Gastrocnemius medialis (tissue), 4 donors: ENCODE data around the gene AKTIP. TPM values are rescaled to one million over a fixed set of nuclear protein-coding genes. Genes with fewer than 3 reads are reported as not detected.

ENCODE experiments used
- ATAC-seq, 2 donors: fragments of 150-250 bp; one replicate each; pipeline ENCODE4 v1.9.1; 2016
- DNase-seq, 2 donors: peaks; one replicate each; pipeline ENCODE4 v3.0.0-alpha.2; 2019
- H3K27ac ChIP-seq, 4 donors: fragments of 200-600 bp; sonication (generic); 1 replicate in 1 of 4; 2 replicates in 3 of 4; pipeline ENCODE4 v1.5.1; 2016 to 2018; ENCODE audit warnings: mild to moderate bottlenecking in 2 of 4, moderate library complexity in 1 of 4
- H3K27me3 ChIP-seq, 3 donors: fragments of 200-600 bp; sonication (generic) in 2 of 3; 1 replicate in 1 of 3; 2 replicates in 2 of 3; pipeline versions ENCODE4 v1.5.1 to v1.6.0; 2016 to 2019; ENCODE audit warnings: mild to moderate bottlenecking in 1 of 3, moderate library complexity in 1 of 3
- H3K36me3 ChIP-seq, 2 donors: fragments of 200-600 bp; sonication (generic) in 1 of 2; one replicate each; pipeline ENCODE4 v1.5.1; 2017 to 2018
- H3K4me1 ChIP-seq, 2 donors: fragments of 200-600 bp; sonication (generic) in 1 of 2; one replicate each; pipeline ENCODE4 v1.5.1; 2016 to 2017; ENCODE audit warnings: mild to moderate bottlenecking in 2 of 2
- H3K4me3 ChIP-seq, 4 donors: fragments of 200-600 bp; sonication (generic) in 3 of 4; 1 replicate in 1 of 4; 2 replicates in 3 of 4; pipeline ENCODE4 v1.5.1; 2016 to 2019; ENCODE audit warnings: mild to moderate bottlenecking in 2 of 4
- H3K9me3 ChIP-seq, 3 donors: fragments of 200-600 bp; sonication (generic) in 2 of 3; 1 replicate in 1 of 3; 2 replicates in 2 of 3; pipeline ENCODE4 v1.5.1; 2016 to 2019
- POLR2A ChIP-seq, 2 donors: fragments of 450-650 bp; IDR thresholded peaks; one replicate each; pipeline ENCODE4 v1.6.1; 2017; ENCODE audit warnings: antibody characterized with exemption in 2 of 2, mild to moderate bottlenecking in 2 of 2, moderate library complexity in 2 of 2
- in situ Hi-C, 4 donors: fragments of 200-750 bp; cut with MboI; loops; one replicate each; pipeline versions ENCODE4 v1.15.0 to v1.8.0; 2017; ENCODE audit warnings: low sequenced_read_pairs in 4 of 4
- intact Hi-C: fragments of 100-400 bp; cut with DNase I; formaldehyde crosslinking; loops from one replicate; pipeline ENCODE4 v1.15.1; 2023; ENCODE audit warnings: low total_unique reads
- total RNA-seq, 4 donors: library from RNA; depleted of rRNA; stranded (reverse); fragments of >200 nt; gene quantifications; one replicate each; pipeline versions ENCODE4 v1.1.0 to v1.2.3, GENCODE V29; 2016
- TF ChIP-seq, protein P1 (sequence below), 5 experiments: fragments of 450-650 bp in 3 of 5; fragments of 200-600 bp in 2 of 5; sonication (generic) in 2 of 5; IDR thresholded peaks in 4 of 5; conservative IDR thresholded peaks in 1 of 5; 1 replicate in 4 of 5; 2 replicates in 1 of 5; pipeline ENCODE4 v1.5.1; 2016 to 2019; ENCODE audit warnings: antibody characterized with exemption in 5 of 5, mild to moderate bottlenecking in 3 of 5, moderate library complexity in 3 of 5

AKTIP gene
- total RNA-seq: 100 to 1,000 TPM in 1 of 4 donors, 10 to 100 TPM in 3; 86.2 to 102 (median 94.1) TPM

GRCh38 chr16:53502331-53503269, at the start of gene AKTIP:
AKTIP (minus strand) TSS chr16:53503209; CDS start chr16:53500259, 2,950 bp downstream.
- intact Hi-C loops: loop anchor here (1.0 to 10.0 kb wide), 6 partner anchors 68 to 1425 kb away; partner anchors contain the start of genes CHD9, CHD9NB, FTO and RBL2
- DNase-seq: peak; percentile 66 to 79
- peaks cover 32 to 34% of the 10 kb centered on the region in 2 donors for H3K4me1 ChIP-seq

GRCh38 chr16:53549970-53550690, 47.1 kb upstream of the AKTIP start:
- no peak for TF ChIP-seq POLR2A (IDR thresholded peaks at IDR 0.05)
- TF ChIP-seq, protein P1, sequence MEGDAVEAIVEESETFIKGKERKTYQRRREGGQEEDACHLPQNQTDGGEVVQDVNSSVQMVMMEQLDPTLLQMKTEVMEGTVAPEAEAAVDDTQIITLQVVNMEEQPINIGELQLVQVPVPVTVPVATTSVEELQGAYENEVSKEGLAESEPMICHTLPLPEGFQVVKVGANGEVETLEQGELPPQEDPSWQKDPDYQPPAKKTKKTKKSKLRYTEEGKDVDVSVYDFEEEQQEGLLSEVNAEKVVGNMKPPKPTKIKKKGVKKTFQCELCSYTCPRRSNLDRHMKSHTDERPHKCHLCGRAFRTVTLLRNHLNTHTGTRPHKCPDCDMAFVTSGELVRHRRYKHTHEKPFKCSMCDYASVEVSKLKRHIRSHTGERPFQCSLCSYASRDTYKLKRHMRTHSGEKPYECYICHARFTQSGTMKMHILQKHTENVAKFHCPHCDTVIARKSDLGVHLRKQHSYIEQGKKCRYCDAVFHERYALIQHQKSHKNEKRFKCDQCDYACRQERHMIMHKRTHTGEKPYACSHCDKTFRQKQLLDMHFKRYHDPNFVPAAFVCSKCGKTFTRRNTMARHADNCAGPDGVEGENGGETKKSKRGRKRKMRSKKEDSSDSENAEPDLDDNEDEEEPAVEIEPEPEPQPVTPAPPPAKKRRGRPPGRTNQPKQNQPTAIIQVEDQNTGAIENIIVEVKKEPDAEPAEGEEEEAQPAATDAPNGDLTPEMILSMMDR (IDR thresholded peaks at IDR 0.05 in 4 of 5, conservative IDR thresholded peaks at IDR 0.05 in 1 of 5): peak in 4 of 5 experiments; percentile 17 to 61 (median 43)
- in situ Hi-C loops: no loop called here
- Histone ChIP-seq H3K36me3 (no peaks in the 10 kb centered on the region), H3K4me1 (no peaks in the 10 kb centered on the region), H3K9me3 (no peaks in the 10 kb centered on the region), H3K4me3 (no peak overlapping the region), H3K27ac (no peak overlapping the region), H3K27me3 (peaks cover 0 to 3% (median 0%) of the 10 kb centered on the region in 3 donors)
- DNase-seq: peak in 1 of 2 donors; percentile 5
- intact Hi-C loops: no loop called here
- peak in 1 of 2 donors; percentile 68 for ATAC-seq

More at GRCh38 chr16:53502331-53503269, at the start of gene AKTIP:
- H3K36me3 ChIP-seq: peaks cover 0 to 4% of the 10 kb centered on the region in 2 donors
- in situ Hi-C loops: loop anchor here in 1 of 4 donors (10.0 kb wide), 1 partner anchor 68 kb away; the partner anchor contains the start of gene RBL2
- H3K9me3 ChIP-seq: no peaks in the 10 kb centered on the region
- ATAC-seq: peak; percentile 47 to 54
- H3K4me3 ChIP-seq: peak within 1 kb of the TSS; percentile 77 to 91 (median 82)
- peak in 1 of 2 donors; percentile 60 for TF ChIP-seq POLR2A (IDR thresholded peaks at IDR 0.05)
- TF ChIP-seq, protein P1 (IDR thresholded peaks at IDR 0.05 in 4 of 5, conservative IDR thresholded peaks at IDR 0.05 in 1 of 5): no peak
- no peaks in the 10 kb centered on the region for H3K27me3 ChIP-seq
- H3K27ac ChIP-seq: peak within 1 kb of the TSS; percentile 95 to 98 (median 96)

DNA sequence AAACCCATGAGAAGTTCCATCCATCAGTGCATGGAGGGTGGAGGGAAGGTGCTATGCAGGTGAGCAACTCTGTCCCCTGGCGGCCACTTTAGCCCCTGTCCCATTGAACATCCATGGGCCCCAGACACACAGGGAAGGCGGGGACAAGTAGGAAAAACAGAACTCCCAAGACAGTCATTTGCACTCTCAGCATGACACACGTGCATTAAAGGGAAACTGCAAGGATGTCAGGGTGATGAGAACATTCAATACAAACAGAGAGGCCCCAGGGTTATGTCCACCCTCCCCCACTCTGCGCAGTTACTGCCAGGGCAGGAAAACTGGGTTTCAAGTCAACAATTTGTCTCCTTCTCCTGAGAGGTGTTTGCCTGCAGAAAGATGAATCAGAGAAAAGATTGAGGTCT, 44.0 kb upstream of the AKTIP start:
- Histone ChIP-seq H3K27ac (no peak overlapping the region), H3K4me3 (no peak overlapping the region), H3K36me3 (no peaks in the 10 kb centered on the region), H3K27me3 (peaks cover 0 to 4% (median 0%) of the 10 kb centered on the region in 3 donors), H3K4me1 (no peaks in the 10 kb centered on the region), H3K9me3 (no peaks in the 10 kb centered on the region)
- in situ Hi-C loops: no loop called here
- no peak for TF ChIP-seq POLR2A (IDR thresholded peaks at IDR 0.05)
- TF ChIP-seq, protein P1 (IDR thresholded peaks at IDR 0.05 in 4 of 5, conservative IDR thresholded peaks at IDR 0.05 in 1 of 5): peak in 1 of 5 experiments; percentile 10
- no peak for DNase-seq
- no peak for ATAC-seq
- intact Hi-C loops: no loop called here

DNA sequence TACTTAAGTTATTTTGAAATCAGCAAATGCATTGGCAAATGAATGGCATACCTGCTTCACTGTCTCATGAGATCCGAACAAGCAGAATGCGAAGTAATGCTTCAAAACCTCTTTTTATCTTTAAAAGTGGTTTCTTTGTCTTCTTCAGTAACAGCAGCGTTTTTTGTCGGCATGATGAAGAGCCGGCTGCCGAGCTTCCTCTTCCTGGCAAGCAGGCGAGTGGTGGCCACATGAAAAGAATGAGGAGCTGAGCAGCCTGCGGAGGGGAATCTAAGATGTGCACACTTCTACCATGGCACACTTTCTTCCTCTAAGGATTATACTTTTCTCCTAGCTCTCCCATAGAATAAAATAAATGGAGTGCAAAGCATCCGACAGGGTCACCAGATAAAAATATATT, 42.4 kb upstream of the AKTIP start:
- no peak for TF ChIP-seq POLR2A (IDR thresholded peaks at IDR 0.05)
- Histone ChIP-seq H3K36me3 (no peaks in the 10 kb centered on the region), H3K4me1 (no peaks in the 10 kb centered on the region), H3K27ac (no peak overlapping the region), H3K4me3 (no peak overlapping the region), H3K9me3 (no peaks in the 10 kb centered on the region), H3K27me3 (peaks cover 0 to 8% (median 0%) of the 10 kb centered on the region in 3 donors)
- intact Hi-C loops (no loop called here), in situ Hi-C loops (no loop called here)
- DNase-seq (no peak), ATAC-seq (no peak)
